ENCODE measurements around the gene ZMYND8.
"Not testable (repeated sequence)": the region's sequence is repeated elsewhere in the genome, so short reads cannot be mapped to it uniquely, and the experiment has no call there.

The ZMYND8 gene

DNA sequence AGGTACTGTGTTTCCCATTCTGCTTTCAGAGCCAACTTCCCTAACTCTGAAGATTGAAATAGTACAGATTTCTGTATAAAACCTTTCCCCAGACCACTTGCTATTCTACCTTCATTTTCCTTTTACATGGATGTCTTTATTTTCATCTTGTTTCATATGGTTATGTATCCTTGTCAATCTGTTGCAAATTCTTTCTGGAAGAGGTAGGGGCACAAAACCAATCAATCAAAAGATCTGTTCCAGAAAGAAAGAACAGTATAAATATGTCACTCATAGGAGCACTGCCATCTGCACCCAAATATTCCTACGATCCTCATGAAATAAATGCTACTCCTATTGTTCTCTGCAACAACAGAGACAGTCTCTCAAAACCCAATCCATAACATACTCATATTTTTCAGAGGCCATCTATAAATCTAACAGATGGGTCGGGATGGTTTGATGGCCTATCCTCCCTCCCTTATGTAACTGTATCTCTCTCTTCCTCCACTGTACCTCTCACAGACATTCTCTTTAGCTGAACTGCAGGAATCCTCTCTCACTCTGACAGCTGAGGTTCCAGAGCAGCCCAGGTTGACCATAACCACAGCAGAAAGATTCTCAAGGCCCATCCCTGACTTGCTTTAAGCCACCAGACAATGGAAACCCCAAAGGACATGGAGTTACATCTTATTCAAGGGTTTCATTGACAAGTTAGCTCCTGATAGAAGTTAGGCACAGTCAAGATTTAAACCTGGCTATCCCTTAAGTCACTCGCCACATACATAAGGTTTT, 112.8 kb downstream of the ZMYND8 start:
- DNase-seq: no peak

GRCh38 chr20:47243003-47243402, 113.5 kb downstream of the ZMYND8 start:
- no peak for DNase-seq

DNA sequence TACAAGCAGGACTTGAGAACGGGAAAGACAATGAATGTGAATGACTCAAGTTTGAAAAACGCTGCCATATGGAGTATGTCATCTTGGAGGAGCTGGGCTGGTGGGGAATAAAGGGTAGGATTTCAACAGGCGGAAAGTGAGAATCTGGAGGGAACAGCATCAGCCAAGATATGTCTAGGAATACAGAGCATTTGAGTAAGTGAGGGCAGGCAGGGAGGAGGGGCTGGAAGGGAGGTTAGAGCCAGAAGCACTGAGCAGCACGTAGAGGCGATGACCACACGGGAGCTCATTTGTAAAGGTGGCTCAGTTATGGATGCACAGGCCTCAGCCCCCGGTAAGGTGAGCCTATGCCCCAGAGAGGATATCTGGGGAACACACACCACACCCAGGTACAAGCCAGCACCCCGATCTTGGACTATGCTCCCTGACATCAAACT, 115.1 kb downstream of the ZMYND8 start:
- no peak for DNase-seq

DNA sequence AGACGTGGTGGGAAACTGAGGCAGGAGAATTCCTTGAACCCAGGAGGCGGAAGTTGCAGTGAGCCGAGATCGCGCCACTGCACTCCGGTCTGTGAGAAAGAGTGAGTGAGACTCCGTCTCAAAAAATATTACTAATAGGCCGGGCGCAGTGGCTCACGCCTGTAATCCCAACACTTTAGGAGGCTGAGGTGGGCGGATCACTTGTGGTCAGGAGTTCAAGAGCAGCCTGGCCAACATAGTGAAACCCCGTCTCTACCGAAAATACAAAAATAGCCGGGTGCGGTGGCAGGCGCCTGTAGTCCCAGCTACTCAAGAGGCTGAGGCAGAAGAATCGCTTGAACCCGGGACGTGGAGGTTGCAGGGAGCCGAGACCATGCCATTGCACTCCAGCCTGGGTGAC, 116.4 kb downstream of the ZMYND8 start:
- not testable (repeated sequence) for DNase-seq

DNA sequence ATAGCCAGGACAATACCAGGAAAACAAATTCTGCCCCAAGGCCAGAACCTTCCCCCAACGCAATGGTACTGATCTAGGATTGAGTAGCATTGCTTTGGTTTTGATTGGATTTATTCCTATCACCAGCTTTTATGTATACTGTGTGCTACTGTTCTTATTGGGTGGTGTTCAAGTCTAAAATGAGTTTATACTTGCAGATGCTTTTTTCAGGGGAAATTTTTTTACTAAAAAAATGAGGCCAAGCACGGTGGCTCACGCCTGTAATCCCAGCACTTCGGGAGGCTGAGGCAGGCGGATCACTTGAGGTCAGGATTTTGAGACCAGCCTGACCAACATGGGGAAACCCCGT, 116.8 kb downstream of the ZMYND8 start:
- DNase-seq: no peak

GRCh38 chr20:47238780-47239718, 117.5 kb downstream of the ZMYND8 start:
- DNase-seq: no peak

GRCh38 chr20:47237715-47238114, 118.8 kb downstream of the ZMYND8 start:
- DNase-seq: no peak

DNA sequence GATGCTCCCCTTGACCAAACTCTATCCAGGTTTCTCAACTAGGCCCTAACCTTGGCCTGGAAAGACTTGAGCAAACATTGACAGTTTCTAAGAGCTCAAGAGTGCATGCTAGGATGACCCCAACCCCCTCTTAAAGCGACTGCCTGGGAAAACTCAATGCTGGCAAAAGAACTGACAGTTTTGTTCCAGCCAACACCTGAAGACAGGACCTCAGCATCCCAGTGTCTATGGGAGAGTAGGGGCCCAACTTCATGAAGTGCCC, 119.9 kb downstream of the ZMYND8 start:
- DNase-seq: no peak

DNA sequence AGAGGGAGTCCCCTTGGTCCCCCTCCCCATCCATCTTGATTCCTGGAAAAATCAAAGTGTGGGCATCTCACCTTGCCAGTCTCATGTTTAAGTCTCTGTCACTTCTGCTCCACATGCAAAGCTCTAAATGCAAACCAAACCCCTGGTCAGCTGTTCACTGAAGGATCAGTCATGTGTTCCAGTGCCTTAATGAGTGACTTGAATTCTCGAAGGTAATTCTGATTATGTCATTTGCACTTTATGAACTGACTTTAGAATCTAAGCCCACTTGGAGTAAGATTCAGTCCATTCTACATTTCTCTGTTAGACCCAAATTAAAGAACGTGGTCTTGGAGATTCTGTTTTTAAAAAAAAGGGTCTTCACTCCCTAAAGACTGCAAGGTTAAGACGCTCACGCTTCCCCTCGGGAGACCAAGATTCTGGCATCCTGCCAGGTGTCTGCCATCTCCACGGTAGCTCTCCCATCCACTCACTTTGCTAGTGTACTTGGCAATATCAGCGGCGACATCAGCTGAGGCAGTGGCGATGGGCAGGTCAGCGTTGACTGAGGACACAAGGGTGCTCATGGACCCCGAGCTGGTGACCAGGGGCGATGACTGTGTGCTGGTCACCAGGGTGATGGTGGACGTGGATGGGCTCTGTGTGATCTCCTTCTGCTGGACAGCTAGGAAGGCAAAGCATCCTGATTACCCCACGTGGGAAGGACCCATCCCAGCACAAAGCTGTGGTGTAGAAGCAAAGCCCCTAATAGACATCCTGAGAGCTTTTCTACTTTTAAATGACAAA, 120.5 kb downstream of the ZMYND8 start:
- no peak for DNase-seq

DNA sequence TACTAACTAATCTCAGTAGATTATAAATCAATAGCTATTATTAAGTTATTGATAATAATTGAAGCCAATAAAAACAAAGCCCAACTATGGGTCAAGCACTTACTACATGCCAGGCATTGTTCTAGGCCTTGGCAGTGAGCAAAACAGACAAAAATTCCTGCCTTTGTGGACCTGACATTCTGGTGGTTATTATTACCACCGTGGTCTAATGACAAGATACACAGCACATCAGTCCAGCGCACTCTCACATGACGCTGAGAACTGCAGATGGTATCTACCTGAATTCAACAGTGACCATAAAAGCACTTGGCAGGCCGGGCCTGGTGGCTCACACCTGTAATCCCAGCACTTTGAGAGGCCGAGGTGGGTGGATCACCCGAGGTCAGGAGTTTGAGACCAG, 121.4 kb downstream of the ZMYND8 start:
- no peak for DNase-seq

DNA sequence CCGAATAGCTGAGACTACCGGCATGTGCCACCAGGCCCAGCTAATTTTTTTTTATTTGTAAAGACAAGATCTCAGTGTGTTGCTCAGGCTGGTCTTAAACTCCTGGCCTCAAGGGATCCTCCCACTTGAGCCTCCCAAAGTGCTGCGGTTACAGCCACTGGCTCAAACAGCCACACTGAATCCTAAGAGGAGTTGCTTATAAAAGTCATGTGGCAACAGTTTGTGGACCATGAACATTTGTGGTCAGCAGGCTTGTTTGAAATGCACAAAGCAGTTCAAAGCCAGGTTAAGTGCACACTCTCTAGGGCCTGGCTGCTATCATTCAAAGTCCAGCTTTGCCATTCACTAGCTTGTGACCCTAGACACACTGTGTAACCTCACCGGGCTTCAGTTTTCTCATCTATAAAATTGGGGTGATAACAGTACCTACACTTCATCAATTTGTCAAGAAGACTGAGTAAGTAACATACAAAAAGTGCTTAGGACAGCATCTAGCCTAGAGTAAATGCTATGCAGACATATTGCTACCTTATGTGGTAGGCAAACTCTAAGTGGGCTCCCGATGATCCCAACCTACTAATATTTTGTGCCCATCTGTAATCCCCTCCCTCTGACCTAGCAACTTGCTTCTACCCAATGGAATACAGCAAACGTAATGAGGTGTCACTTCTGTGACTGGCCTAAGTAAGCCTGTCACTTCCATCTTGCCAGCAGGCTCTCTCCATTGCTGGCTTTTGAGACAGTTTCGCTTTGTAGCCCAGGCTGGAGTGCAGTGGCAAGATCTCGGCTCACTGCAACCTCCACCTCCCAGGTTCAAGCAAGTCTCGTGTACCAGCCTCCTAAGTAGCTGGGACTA, 122.9 kb downstream of the ZMYND8 start:
- DNase-seq: no peak

- DNase-seq: no peak
Measured at GRCh38 chr20:47232518-47232917, 124.0 kb downstream of the ZMYND8 start.

GRCh38 chr20:47231382-47232039, 125.0 kb downstream of the ZMYND8 start:
- DNase-seq: no peak

GRCh38 chr20:47230811-47231256, 125.7 kb downstream of the ZMYND8 start:
- no peak for DNase-seq

DNA sequence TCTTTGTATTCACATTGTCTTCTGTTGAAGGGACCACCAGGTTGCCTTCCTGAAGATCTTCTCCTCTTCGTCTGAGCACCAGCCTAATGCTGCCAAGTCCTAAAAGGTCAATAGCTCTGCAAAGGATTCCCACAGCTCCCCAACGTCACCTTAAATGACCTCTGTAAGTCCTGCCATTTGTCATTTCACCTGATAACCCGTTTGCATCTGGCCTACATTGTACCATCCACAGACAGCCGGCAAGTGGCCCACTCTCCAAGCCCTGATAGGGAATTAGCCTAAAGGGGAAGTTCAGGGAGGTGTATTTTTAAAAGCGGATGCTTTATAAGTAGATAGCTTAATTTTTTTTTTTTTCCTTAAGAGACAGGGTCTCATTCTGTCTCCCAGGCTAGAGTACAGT, 127.8 kb downstream of the ZMYND8 start:
- no peak for DNase-seq

GRCh38 chr20:47227576-47227975, 128.9 kb downstream of the ZMYND8 start:
- no peak for DNase-seq

DNA sequence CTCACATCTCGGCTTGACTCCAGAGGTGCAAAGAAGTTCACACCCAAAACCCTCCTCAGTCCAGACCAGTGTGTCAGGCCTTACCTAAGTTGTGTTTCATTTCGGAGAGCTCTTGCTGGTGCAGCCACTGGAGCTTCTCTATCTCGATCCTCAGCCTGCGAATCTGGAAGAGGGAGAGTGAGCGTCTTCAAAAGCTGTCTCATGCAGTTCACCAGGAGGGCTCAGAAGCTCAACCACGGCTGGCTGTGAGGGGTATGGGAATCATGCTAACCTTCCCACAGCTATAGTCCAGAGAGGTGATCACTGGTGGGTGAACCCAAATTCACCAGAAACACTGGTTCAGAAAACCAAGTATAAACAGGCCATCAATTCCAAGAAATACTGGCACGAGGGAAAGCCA, 129.4 kb downstream of the ZMYND8 start:
- no peak for DNase-seq

- no peak for DNase-seq
Measured at GRCh38 chr20:47225458-47225857, 131.0 kb downstream of the ZMYND8 start.

DNA sequence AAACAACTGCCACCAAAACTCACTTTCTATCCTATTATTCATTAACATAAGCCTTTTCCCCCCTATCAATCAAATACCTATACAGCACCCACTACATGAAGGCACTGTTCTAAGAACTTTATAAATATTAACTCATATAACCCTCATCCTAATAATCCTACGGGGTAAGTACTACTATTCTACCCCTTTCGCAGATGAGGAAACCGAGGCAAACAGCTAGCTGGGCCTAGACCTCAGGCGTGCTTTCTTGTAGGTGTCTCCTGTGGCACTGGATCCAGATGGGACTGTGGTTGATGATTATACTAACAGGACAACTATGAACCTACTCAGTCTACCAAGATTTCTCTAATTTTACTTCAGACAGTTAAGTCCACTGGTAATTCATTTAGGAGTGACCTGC, 131.6 kb downstream of the ZMYND8 start:
- no peak for DNase-seq

DNA sequence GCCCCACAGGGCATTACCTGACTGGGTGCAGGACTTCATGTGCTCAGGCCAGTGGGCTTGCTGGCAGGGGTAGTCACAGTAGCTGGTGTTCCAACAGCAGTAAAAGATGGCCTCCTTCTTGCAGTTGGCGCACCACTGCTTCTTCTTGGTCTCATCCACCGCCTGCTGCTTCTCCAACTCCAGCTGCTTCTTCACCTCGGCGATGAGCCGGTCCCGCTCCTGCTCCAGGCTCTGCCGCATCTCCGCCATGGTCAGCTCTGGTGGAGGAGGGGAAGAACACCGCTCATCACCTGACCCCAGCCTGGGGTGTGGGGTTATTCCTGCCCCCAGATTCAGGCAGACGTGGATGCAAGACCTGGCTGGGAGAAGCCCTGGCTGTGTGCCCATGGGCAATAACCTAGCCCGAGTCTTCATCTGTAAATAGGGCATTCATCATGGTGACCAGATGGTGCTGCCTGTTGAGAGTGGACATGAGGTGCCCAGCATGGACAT, 132.2 kb downstream of the ZMYND8 start:
- DNase-seq: no peak

GRCh38 chr20:47223896-47224295, 132.6 kb downstream of the ZMYND8 start:
- no peak for DNase-seq
